ENCODE data around the gene LPAR5. TPM values are rescaled to one million over a fixed set of nuclear protein-coding genes. Genes with fewer than 3 reads are reported as not detected.

LPAR5 gene
- total and polyA plus RNA-seq, 2 of the 8 experiments (the other 6 are each of a cell fraction or from before 2014, with no cell fraction given), result 0.22 to 0.24 TPM

GRCh38 chr12:6618483-6619225 lies 17.1 kb downstream of the LPAR5 start:
- H2BK12ac ChIP-seq (ENCODE audit: low read depth, low read length), result no peak overlapping the region
- no peak overlapping the region; the same call in 1 of the 2 replicates for H4K8ac ChIP-seq (ENCODE audit: extremely low read depth, insufficient read depth, low read length)
- no peak overlapping the region for H2BK20ac ChIP-seq (ENCODE audit: low read length)
- H3K4me2 ChIP-seq (ENCODE audit: insufficient read depth in 1 of 2, low read depth in 2 of 2, low read length in 2 of 2), result no peak overlapping the region
- CTCF ChIA-PET (ENCODE audit: partially characterized antibody), result interaction anchor here (0.6 to 8.7 kb wide), 25 partner anchors 12 to 250 kb away, joined by 3 to 146 read pairs (median 6); partner anchors contain the start of genes ACRBP, MLF2 and ZNF384
- WGBS, 2 experiments (ENCODE audit: extremely low coverage in 1 of 2, insufficient coverage in 1 of 2, insufficient read length in 1 of 2, insufficient replicate concordance in 2 of 2, low coverage in 1 of 2, low lambda C conversion rate in 2 of 2, missing lambda C conversion rate in 1 of 2), result 63% methylated on average over 5 of the region's 5 CpGs; no CpG with 5 or more reads in 1 of the 2 experiments
- peaks cover 2% of the 10 kb centered on the region; the same call in 1 of the 2 replicates for H3K23me2 ChIP-seq (ENCODE audit: low read depth, low read length)
- H3K23ac ChIP-seq (ENCODE audit: insufficient read length), result no peak overlapping the region
- H2AK5ac ChIP-seq (ENCODE audit: low read depth, low read length), result no peak overlapping the region
- H3K36me3 ChIP-seq (ENCODE audit: control insufficient read depth in 2 of 4, insufficient read depth in 4 of 4, low read length in 3 of 4), result no peaks in the 10 kb centered on the region
- H3K4me3 ChIP-seq (ENCODE audit: extremely low read depth in 1 of 4, insufficient read depth in 2 of 4, low read depth in 3 of 4, low read length in 4 of 4), result no peak overlapping the region
- H2BK15ac ChIP-seq (ENCODE audit: low read length), result no peak overlapping the region
- H4K20me1 ChIP-seq (replicated peaks in 1 of 2; ENCODE audit: control insufficient read depth in 1 of 2, insufficient read depth in 2 of 2, low read length in 2 of 2), result no peaks in the 10 kb centered on the region
- DNase-seq (ENCODE audit: low read depth in 1 of 2, low spot score in 2 of 2) (no peak), FAIRE-seq (no peak)
- H3K14ac ChIP-seq (ENCODE audit: insufficient read length), result no peak overlapping the region
- peaks cover 4 to 27% (median 21%) of the 10 kb centered on the region in 4 experiments; a peak in 6 of 7 replicates for H3K27me3 ChIP-seq (replicated peaks in 1 of 4; ENCODE audit: control insufficient read depth in 3 of 4, extremely low read depth in 1 of 4, insufficient read depth in 3 of 4, low read length in 3 of 4)
- POLR2A ChIA-PET (ENCODE audit: partially characterized antibody), result interaction anchor here (1.0 to 3.4 kb wide), 4 partner anchors 25 to 251 kb away, joined by 3 to 18 read pairs (median 4); partner anchors contain the start of gene GAPDH
- H3K9ac ChIP-seq (replicated peaks in 1 of 4; ENCODE audit: extremely low read depth in 1 of 4, low read depth in 3 of 4, low read length in 3 of 4), result no peak overlapping the region
- no peak overlapping the region for H3K56ac ChIP-seq (replicated peaks; ENCODE audit: insufficient read length, low read depth, low read length)
- H2AFZ ChIP-seq (ENCODE audit: low read length), result no peak overlapping the region
- H4K91ac ChIP-seq (replicated peaks; ENCODE audit: insufficient read length, low read length), result no peak overlapping the region
- peaks cover 3 to 11% (median 9%) of the 10 kb centered on the region in 4 experiments; a peak in 6 of 7 replicates for H3K4me1 ChIP-seq (replicated peaks in 1 of 4; ENCODE audit: control insufficient read depth in 3 of 4, insufficient read depth in 4 of 4, low read length in 3 of 4)
- H3K18ac ChIP-seq (ENCODE audit: extremely low read depth, low read length), result no peak overlapping the region
- H3K79me1 ChIP-seq (ENCODE audit: low read depth, low read length), result no peaks in the 10 kb centered on the region
- H3K27ac ChIP-seq (ENCODE audit: low read depth, low read length), result no peak overlapping the region
- no peaks in the 10 kb centered on the region for H3K79me2 ChIP-seq (ENCODE audit: control insufficient read depth in 1 of 2, insufficient read depth in 2 of 2, low read length in 2 of 2)
- H3K4ac ChIP-seq (replicated peaks; ENCODE audit: insufficient read length, low read depth, low read length), result no peak overlapping the region
- no peak overlapping the region for H2BK120ac ChIP-seq (replicated peaks; ENCODE audit: low read depth, low read length)
- no peak overlapping the region for H4K5ac ChIP-seq (ENCODE audit: insufficient read length, low read depth, low read length)
- no peak overlapping the region for H2BK5ac ChIP-seq (ENCODE audit: low read depth, low read length)
- no peaks in the 10 kb centered on the region; a peak in 1 of 4 replicates for H3K9me3 ChIP-seq (ENCODE audit: insufficient read depth in 2 of 2, low read depth in 1 of 2, low read length in 1 of 2)
- TF ChIP-seq SUZ12 (IDR thresholded peaks at IDR 0.05; ENCODE audit: low read length) (no peak), KDM5A (IDR thresholded peaks at IDR 0.05; ENCODE audit: low read length) (no peak)

All from H1 (cell line).